Measurements from ENCODE around the gene MAST3.

DNA sequence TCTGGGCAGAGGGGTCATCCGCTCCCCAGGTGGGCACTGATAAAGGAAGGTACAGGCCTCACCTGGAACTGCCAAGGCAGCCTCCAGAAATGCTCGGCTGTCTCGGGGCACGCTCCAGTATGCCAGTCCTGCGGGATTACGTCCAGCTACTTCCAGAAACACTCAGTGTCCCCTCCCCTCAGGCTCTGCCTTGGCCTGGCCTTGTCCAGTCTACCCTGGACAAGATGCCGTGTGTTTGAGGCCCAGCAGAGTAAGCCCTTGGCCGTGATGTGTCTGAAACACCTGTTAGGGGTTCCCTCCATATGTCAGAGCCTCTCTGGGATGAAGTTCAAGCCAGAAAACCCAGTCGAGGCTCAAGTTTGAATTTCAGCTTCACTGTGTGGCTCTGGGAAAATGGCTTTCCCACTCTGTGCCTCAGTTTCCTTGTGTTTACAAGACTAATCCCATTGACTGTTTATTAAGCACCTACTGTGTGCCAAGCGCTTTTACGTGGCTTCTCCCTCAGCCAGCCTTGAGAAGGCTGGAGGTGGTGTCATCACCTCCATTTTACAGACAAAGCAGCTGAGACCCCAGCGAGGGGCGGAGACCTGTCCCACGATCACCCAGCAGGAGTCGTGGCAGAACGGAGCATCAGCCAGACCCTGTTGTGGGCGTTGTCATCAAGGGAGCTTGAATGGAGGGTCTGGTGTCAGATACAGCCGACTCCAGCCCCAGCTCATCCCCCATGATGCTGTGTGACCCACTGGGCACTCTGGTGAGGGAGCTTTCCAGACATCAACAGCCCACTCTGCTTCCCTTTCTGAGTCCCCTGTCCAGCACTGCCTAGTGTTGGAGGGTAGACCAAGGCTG lies 53.4 kb downstream of the MAST3 start:
- TF ChIP-seq JUN (IDR thresholded peaks at IDR 0.05; ENCODE audit: low read depth, low read length) (no peak), ZNF274 (IDR thresholded peaks at IDR 0.05; ENCODE audit: borderline replicate concordance, extremely low read depth, low read length) (no peak), TEAD4 (IDR thresholded peaks at IDR 0.05; ENCODE audit: low read depth, low read length) (no peak), POLR2A (IDR thresholded peaks at IDR 0.05; ENCODE audit: control extremely low read depth in 1 of 2, low read depth in 2 of 2, low read length in 2 of 2) (no peak), SIX5 (IDR thresholded peaks at IDR 0.05; ENCODE audit: low read depth, low read length) (no peak), NRF1 (IDR thresholded peaks at IDR 0.05; ENCODE audit: low read depth, low read length) (no peak), FOSL1 (IDR thresholded peaks at IDR 0.05; ENCODE audit: insufficient read depth, low read depth, low read length) (no peak), JUND (IDR thresholded peaks at IDR 0.05; ENCODE audit: low read length) (no peak)
- TF ChIP-seq, protein P1, sequence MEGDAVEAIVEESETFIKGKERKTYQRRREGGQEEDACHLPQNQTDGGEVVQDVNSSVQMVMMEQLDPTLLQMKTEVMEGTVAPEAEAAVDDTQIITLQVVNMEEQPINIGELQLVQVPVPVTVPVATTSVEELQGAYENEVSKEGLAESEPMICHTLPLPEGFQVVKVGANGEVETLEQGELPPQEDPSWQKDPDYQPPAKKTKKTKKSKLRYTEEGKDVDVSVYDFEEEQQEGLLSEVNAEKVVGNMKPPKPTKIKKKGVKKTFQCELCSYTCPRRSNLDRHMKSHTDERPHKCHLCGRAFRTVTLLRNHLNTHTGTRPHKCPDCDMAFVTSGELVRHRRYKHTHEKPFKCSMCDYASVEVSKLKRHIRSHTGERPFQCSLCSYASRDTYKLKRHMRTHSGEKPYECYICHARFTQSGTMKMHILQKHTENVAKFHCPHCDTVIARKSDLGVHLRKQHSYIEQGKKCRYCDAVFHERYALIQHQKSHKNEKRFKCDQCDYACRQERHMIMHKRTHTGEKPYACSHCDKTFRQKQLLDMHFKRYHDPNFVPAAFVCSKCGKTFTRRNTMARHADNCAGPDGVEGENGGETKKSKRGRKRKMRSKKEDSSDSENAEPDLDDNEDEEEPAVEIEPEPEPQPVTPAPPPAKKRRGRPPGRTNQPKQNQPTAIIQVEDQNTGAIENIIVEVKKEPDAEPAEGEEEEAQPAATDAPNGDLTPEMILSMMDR (IDR thresholded peaks at IDR 0.05; ENCODE audit: control extremely low read depth in 1 of 3, insufficient read depth in 1 of 3, low read depth in 1 of 3, low read length in 3 of 3) = no peak

Data from H1 (cell line).